Brain microvascular endothelial cell (primary cell): ENCODE data around the gene SEC24A.
"Not testable (repeated sequence)": the region's sequence is repeated elsewhere in the genome, so short reads cannot be mapped to it uniquely, and the experiment has no call there.

ENCODE experiments used
- DNase-seq: peaks from one replicate; pipeline ENCODE4 v3.0.0-alpha.2; 2020
- H3K27ac ChIP-seq: fragments of 250-450 bp; sonication (Bioruptor Pico); 2 replicates; pipeline ENCODE4 v1.5.1; 2020; ENCODE audit warnings: mild to moderate bottlenecking, moderate library complexity
- H3K27me3 ChIP-seq: fragments of 250-450 bp; sonication (Bioruptor Pico); replicated peaks from 2 replicates; pipeline ENCODE4 v1.5.1; 2020; ENCODE audit warnings: mild to moderate bottlenecking
- H3K36me3 ChIP-seq: fragments of 250-450 bp; sonication (Bioruptor Pico); replicated peaks from 2 replicates; pipeline ENCODE4 v1.5.1; 2020; ENCODE audit warnings: mild to moderate bottlenecking
- H3K4me3 ChIP-seq: 2 replicates; pipeline ENCODE4 v1.5.1; 2011; ENCODE audit warnings: low read depth, mild to moderate bottlenecking, control low read depth, low read length, moderate library complexity
- CTCF ChIP-seq: IDR thresholded peaks from 2 replicates; pipeline ENCODE4 v1.5.1; 2011; ENCODE audit warnings: low read depth, mild to moderate bottlenecking, moderate library complexity, low read length, control low read depth, inconsistent platforms; ENCODE audit errors: missing control alignments
- in situ Hi-C: cut with HindIII; loops from 2 replicates; pipeline ENCODE4 v1.10.0; 2017; ENCODE audit warnings: low sequenced_read_pairs, low pct_ligation_motif_present

SEC24A gene

DNA sequence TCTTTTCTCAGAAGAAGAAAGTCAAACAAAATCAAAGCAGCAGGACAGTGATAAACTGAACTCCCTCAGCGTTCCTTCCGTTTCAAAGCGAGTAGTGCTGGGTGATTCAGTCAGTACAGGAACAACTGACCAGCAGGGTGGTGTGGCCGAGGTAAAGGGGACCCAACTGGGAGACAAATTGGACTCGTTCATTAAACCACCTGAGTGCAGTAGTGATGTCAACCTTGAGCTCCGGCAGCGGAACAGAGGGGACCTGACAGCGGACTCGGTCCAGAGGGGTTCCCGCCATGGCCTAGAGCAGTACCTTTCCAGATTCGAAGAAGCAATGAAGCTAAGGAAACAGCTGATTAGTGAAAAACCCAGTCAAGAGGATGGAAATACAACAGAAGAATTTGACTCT is 92.5 kb downstream of the SEC24A start:
- Histone ChIP-seq H3K27me3 (no peaks in the 10 kb centered on the region), H3K4me3 (no peak overlapping the region), H3K36me3 (peaks cover 9% of the 10 kb centered on the region), H3K27ac (no peak overlapping the region)
- in situ Hi-C loops = no loop called here
- TF ChIP-seq CTCF = no peak
- DNase-seq = no peak

GRCh38 chr5:134742134-134742533 is 93.5 kb downstream of the SEC24A start:
- TF ChIP-seq CTCF = no peak
- in situ Hi-C loops = no loop called here
- Histone ChIP-seq H3K27ac (no peak overlapping the region), H3K4me3 (no peak overlapping the region), H3K27me3 (no peaks in the 10 kb centered on the region), H3K36me3 (peaks cover 9% of the 10 kb centered on the region)
- DNase-seq = no peak

DNA sequence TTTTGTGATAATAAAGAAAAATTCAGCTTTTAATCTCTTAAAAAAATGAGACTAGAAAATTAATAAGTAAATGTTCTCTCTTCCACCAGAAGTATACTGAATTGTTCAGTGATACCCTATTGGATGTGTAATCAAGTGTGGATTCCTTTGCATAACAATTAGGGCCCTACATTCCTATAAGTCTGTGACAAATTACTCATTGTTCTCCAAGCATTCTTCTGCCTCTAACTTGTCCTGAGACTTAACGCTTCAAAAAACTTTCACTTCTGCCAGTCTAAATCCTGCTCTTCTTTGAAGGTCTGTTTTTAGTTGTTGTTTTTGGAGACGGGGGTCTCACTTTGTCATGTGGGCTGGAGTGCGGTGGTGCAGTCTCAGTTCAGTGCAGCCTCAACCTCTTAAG is 100.8 kb downstream of the SEC24A start:
- peaks cover 7% of the 10 kb centered on the region for H3K36me3 ChIP-seq

DNA sequence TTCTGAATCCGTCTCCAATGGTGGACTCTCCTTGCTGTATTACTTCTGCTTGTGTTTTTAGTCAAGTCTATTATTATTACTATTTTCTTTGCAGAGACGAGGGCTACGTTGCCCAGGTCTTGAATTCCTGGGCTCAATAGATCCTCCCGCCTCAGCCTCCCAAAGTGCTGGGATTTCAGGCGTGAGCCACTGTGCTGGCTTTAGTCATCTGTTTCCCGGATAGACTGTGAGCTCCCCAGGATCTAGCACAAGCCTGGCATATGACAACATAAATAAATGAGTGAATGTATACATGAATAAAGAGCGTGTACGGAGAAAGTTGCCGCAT is 109.6 kb downstream of the SEC24A start:
- TF ChIP-seq CTCF = no peak
- no peak overlapping the region for H3K27ac ChIP-seq
- no peaks in the 10 kb centered on the region for H3K36me3 ChIP-seq
- in situ Hi-C loops = no loop called here
- DNase-seq = no peak
- H3K4me3 ChIP-seq = peak overlapping the region; percentile 97
- H3K27me3 ChIP-seq = no peaks in the 10 kb centered on the region

More for the DNA sequence above, 100.8 kb downstream of the SEC24A start:
- Histone ChIP-seq H3K27me3 (no peaks in the 10 kb centered on the region), H3K27ac (no peak overlapping the region), H3K4me3 (no peak overlapping the region)
- TF ChIP-seq CTCF = no peak
- in situ Hi-C loops = no loop called here
- DNase-seq = no peak

- DNase-seq = peak; percentile 91
- Histone ChIP-seq H3K4me3 (peak within 1 kb of the TSS; percentile 97), H3K27ac (peak within 1 kb of the TSS; percentile 68), H3K27me3 (no peaks in the 10 kb centered on the region), H3K36me3 (no peaks in the 10 kb centered on the region)
- peak; percentile 83 for TF ChIP-seq CTCF
- in situ Hi-C loops = no loop called here
Measured at GRCh38 chr5:134758504-134759341, 110.1 kb downstream of the SEC24A start, which contains the start of gene DDX46. Gene DDX46 (plus strand): TSS chr5:134758779. CDS start chr5:134758939, 160 bp downstream.

DNA sequence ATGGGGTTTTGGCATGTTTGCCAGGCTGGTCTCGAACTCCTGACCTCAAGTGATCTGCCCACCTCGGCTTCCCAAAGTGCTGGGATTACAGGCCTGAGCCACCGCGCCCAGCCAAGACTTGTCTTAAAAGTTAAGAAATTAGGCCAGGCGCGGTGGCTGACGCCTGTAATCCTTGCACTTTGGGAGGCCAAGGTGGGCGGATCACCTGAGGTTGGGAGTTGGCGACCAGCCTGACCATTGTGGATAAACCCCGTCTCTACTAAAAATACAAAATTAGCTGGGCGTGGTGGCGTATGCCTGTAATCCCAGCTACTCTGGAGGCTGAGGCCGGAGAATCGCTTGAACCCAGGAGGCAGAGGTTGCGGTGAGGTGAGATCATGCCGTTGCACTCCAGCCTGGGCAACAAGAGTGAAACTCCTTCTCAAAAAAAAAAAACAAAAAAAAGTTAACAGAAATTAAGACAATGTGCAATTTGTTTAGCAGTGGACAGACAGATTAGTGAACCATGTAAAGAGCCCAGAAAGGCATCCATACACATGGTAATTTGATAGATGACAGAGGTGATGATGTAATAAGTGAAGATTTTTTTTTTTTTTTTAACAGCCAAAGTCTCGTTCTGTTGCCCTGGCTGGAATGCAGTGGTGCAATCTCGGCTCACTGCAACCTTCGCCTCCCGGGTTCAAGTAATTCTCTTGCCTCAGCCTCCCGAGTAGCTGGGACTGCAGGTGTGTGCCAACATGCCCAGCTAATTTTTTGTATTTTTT is 119.1 kb downstream of the SEC24A start:
- in situ Hi-C loops, H3K4me3 ChIP-seq, H3K27me3 ChIP-seq, DNase-seq, H3K27ac ChIP-seq: not testable (repeated sequence)
- H3K36me3 ChIP-seq = peaks cover 51% of the 10 kb centered on the region
